Stomach smooth muscle (tissue), 2 donors: ENCODE results near the gene DAB2IP.
A peak's percentile ranks its signal among the peaks of the same experiment; 100 is the strongest.

Source experiments
- H3K27ac ChIP-seq: one replicate; pipeline ENCODE4 v1.7.0; 2013; ENCODE audit warnings: mild to moderate bottlenecking, low read length, inconsistent platforms
- H3K27me3 ChIP-seq, 2 donors: one replicate each; pipeline ENCODE4 v1.7.0; 2013; ENCODE audit warnings: low read length in 2 of 2; ENCODE audit not compliant: insufficient read depth in 2 of 2, control insufficient read depth in 1 of 2
- H3K36me3 ChIP-seq, 2 donors: one replicate each; pipeline ENCODE4 v1.7.0; 2013; ENCODE audit warnings: low read length in 2 of 2; ENCODE audit not compliant: control insufficient read depth in 2 of 2, insufficient read depth in 2 of 2
- H3K4me1 ChIP-seq: one replicate; pipeline ENCODE4 v1.7.0; 2013; ENCODE audit warnings: low read length; ENCODE audit not compliant: control insufficient read depth, insufficient read depth
- H3K4me3 ChIP-seq, 2 donors: one replicate each; pipeline ENCODE4 v1.7.0; 2013; ENCODE audit warnings: low read length in 2 of 2
- H3K9ac ChIP-seq, 2 donors: one replicate each; pipeline ENCODE4 v1.7.0; 2013; ENCODE audit warnings: low read length in 2 of 2, mild to moderate bottlenecking in 1 of 2
- H3K9me3 ChIP-seq, 2 donors: one replicate each; pipeline ENCODE4 v1.7.0; 2013; ENCODE audit warnings: low read length in 2 of 2; ENCODE audit not compliant: control insufficient read depth in 2 of 2
- donor health status: healthy.
- donor health status: Pancreatic carcinoma.

DAB2IP gene

DNA sequence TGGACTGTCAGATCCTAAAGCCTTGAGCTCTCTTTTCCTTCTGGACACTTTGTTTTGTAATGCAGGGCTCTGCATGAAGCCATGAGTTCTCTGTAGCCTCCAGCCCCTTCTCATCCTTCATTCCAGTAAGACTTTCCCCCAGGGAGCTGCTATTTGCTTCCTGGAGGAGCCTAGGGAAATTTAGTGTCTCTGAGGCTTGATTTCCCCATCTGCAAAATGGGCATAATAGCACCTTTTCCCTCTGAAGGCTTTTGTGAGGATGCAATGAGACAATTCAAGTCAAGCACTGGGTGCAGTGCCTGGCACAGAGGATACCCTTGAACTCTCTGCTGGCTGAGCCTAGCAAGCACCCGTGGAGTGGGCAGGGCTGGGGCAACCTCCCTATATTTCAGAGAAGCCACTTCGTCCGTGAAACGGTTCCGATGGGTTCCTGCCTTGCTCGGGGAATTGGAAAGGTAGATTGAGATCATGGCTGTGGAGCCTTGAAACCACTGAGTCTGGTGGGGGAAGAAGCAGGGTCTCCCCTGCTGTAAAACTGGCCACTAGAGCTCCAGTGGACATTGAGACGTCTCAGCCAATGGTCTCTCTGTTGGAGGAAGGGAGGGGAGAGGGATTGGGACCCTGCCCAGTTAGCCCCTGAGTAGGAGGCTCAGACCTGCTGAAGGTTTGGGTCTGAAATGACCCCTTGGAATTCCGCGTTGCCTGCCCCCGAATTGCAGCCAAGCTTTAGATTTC is 14.3 kb upstream of the DAB2IP start:
- Histone ChIP-seq H3K9ac (no peak overlapping the region), H3K9me3 (no peaks in the 10 kb centered on the region), H3K4me1 (peaks cover 53% of the 10 kb centered on the region), H3K4me3 (no peak overlapping the region), H3K36me3 (no peaks in the 10 kb centered on the region), H3K27me3 (no peaks in the 10 kb centered on the region), H3K27ac (peak overlapping the region; percentile 60)

DNA sequence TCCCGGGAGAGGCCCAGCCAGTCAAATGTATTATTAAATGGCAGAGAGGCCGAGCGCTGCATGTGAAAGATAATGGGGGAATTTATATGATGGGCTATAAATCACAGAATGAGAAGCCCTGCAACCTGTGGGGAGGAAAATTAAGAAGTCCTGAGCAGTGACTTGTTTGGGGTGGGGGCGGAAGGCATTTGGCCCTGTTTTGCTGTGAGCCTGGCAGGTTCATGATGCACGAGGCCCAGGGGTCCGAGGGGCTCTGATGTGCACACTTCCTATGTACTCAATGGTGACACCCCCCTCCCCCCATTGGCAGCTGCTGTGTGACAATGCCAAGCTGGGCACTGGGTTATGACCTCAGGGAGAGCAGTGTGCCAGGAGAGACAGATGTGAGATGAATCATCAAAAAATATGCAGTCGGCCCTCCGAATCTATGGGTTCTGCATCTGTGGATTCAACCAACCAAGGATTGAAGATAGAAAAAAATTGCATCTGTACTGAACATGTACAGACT is 13.7 kb upstream of the DAB2IP start:
- H3K36me3 ChIP-seq: no peaks in the 10 kb centered on the region
- no peaks in the 10 kb centered on the region for H3K27me3 ChIP-seq
- H3K9me3 ChIP-seq: no peaks in the 10 kb centered on the region
- no peak overlapping the region for H3K9ac ChIP-seq
- H3K4me1 ChIP-seq: peaks cover 53% of the 10 kb centered on the region
- no peak overlapping the region for H3K27ac ChIP-seq
- H3K4me3 ChIP-seq: no peak overlapping the region

DNA sequence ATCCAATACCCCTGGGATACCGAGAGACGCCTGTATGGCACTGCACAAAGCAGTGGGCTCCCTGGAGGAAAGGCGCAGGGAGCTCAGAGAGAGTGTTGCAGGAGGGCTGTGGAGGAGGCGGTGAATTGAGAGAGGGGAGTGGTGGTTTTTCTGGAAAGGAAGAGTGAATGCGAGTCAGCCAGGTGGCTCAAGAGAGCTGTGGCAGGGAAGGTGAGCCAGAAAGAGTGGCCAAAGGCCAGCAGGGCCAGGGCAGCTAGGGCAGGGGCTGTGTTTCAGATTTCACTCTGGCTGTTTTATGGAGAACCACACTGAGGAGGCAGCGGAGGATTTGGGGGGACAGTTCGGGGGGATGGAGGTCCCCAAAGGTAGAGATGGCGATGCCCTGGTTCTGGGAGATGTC is 13.0 kb upstream of the DAB2IP start:
- H3K4me3 ChIP-seq: no peak overlapping the region
- no peak overlapping the region for H3K27ac ChIP-seq
- H3K4me1 ChIP-seq: peaks cover 52% of the 10 kb centered on the region
- H3K36me3 ChIP-seq: no peaks in the 10 kb centered on the region
- H3K9me3 ChIP-seq: no peaks in the 10 kb centered on the region
- H3K9ac ChIP-seq: no peak overlapping the region
- H3K27me3 ChIP-seq: no peaks in the 10 kb centered on the region

DNA sequence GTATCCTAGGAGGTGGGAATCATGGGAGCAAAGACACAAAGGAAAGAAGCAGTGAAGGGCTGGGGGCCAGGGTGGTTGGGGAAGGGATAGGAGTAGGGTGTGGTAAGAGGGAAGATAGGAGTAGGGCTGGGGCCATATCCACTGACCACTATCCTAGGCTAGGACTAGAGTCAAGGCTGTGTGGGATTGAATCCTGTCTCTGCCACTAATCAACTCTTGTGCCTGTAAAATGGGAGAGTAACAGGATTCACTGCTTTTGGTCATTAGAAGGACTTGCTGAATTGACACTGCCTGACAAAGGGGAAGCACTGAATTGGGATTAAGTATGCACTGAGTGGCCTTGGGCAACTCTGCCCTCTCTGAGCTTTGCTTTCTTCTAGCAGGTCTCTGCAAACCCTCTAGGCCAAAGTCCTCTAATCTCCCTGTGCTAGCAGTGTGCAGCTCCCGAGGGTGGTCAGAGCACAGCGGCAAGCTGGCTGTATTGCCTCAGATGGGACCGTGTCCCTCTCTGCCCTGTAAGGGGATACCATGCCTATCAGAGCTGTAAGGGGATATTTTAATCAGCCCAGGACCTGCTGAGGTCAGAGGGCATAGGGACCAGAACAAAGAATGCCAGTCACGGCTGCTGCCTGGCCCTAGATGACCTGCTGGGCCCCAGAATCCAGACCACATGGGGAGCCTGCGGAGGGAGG is 12.4 kb upstream of the DAB2IP start:
- Histone ChIP-seq H3K9ac (no peak overlapping the region), H3K27me3 (no peaks in the 10 kb centered on the region), H3K27ac (no peak overlapping the region), H3K4me3 (no peak overlapping the region), H3K36me3 (no peaks in the 10 kb centered on the region), H3K4me1 (peaks cover 45% of the 10 kb centered on the region), H3K9me3 (no peaks in the 10 kb centered on the region)

DNA sequence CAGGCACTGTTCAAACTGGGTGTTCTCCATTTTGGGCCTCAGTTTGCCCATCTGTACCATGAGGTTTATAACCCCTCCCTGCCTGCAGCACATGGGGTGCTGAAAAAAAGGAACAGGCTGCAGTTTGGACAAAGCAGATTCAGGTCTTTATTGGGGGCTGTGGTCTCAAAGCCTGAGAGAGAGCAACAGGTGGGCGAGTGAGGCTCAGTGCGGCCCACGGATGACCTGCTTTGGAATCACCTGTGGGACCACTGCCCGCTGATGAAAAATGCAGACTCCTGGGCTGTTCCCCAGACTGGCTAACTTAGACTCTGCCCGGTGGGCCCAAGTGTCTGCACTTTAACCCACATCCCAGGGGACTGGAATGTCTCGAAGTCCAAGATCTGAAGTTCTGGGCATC is 11.8 kb upstream of the DAB2IP start:
- Histone ChIP-seq H3K4me3 (no peak overlapping the region), H3K9ac (no peak overlapping the region), H3K27me3 (no peaks in the 10 kb centered on the region), H3K27ac (no peak overlapping the region), H3K36me3 (no peaks in the 10 kb centered on the region), H3K4me1 (peaks cover 42% of the 10 kb centered on the region), H3K9me3 (no peaks in the 10 kb centered on the region)

DNA sequence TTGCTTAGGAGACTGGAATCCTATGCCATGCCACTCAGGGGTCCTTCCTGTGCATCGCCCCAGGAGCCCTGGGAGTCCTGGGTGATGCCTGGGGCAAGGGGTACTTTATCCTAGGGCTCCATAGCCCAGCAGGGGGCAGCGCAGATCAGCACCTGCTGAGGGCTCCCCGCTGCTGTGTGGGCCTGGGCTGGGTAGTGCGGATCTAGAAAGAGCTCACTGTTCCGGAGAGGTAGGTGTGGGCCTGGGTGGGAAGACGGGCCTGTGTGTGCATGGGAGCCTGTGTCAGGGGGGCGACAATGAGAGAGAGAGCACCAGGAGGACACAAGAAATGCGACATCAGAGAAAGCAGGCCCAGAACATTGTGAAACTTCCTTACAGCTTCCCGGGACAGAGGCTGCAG is 11.4 kb upstream of the DAB2IP start:
- Histone ChIP-seq H3K36me3 (no peaks in the 10 kb centered on the region), H3K9me3 (no peaks in the 10 kb centered on the region), H3K27ac (no peak overlapping the region), H3K9ac (peak overlapping the region; percentile 15 to 29), H3K4me1 (peaks cover 42% of the 10 kb centered on the region), H3K4me3 (no peak overlapping the region), H3K27me3 (no peaks in the 10 kb centered on the region)

DNA sequence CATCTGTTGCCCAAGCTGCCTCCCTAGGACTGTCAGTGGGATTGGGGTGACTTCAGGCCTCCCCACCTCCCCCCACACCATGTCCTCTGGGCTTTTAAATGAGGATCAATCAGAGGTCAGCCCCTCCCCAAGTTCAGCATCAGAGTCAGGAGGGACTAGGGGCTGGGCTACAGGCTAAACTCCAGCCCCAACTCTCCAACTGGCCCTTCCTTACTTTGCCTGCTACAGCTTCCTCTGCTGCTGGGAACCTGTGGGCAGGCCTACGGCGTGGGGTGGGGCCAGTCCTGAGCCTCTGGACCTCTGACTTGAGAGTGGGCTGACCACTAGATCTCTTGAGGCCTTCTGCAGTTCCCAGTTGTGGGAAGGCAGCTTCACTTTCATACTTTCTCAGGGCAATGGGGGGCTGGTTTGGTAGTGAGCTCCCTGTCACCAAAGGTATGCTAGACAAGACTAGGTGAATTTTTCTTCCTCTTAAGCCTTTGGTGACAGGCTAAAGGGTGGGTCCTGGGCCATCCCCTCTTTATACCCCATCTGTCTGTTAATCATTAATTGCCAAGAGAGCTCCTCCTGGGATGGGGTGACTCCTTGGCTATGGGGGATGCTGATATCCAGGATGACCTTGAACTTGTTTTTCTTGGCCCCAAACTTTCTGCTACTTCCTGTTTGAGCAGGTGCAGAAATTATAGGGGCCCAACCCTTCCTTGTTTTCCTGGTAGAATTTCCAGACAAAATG is 10.8 kb upstream of the DAB2IP start:
- Histone ChIP-seq H3K4me3 (no peak overlapping the region), H3K9ac (peak overlapping the region; percentile 15 to 29), H3K27ac (no peak overlapping the region), H3K9me3 (no peaks in the 10 kb centered on the region), H3K36me3 (no peaks in the 10 kb centered on the region), H3K4me1 (peaks cover 42% of the 10 kb centered on the region), H3K27me3 (no peaks in the 10 kb centered on the region)

DNA sequence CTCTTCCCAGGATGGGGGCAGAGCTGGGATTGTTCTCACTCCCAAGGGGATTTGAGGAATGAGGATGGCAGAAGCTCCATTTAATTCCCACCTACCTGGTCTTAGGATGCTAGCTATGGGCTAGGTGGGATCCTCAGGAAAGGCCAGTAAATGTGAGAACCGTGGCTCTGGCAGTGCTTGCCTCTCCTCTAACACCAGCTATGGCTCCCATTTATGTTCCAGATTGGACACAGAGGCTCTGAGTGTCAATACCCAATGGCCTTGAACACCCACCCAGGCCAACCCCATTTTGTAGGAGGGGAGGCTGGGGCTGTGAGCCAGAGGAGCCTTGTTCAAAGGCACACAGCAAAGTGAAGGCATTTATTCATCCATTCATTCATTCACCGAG is 10.2 kb upstream of the DAB2IP start:
- peaks cover 36% of the 10 kb centered on the region for H3K4me1 ChIP-seq
- H3K27ac ChIP-seq: no peak overlapping the region
- no peaks in the 10 kb centered on the region for H3K27me3 ChIP-seq
- H3K9me3 ChIP-seq: no peaks in the 10 kb centered on the region
- no peak overlapping the region for H3K4me3 ChIP-seq
- H3K36me3 ChIP-seq: no peaks in the 10 kb centered on the region
- H3K9ac ChIP-seq: no peak overlapping the region

DNA sequence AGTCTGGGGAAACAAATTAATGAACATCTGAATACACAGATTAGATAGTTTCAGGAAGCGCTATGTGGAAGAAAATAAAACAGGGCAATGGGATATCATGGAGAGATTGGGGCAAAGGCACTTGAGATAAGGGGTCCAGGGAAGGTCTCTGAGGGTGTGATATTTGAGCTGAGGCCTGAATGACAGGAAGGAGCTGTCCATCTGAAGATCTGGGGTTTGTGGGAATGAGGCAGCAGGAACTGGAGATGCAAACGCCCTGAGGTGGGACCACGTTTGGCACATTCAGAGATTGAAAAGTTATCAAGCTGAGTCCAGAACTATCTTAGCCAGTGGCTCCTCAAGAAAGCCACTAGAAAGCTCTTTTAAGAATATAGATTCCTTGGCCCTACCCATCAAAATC is 8.7 kb upstream of the DAB2IP start:
- no peak overlapping the region for H3K9ac ChIP-seq
- no peak overlapping the region for H3K4me3 ChIP-seq
- H3K27me3 ChIP-seq: no peaks in the 10 kb centered on the region
- H3K27ac ChIP-seq: no peak overlapping the region
- peaks cover 24% of the 10 kb centered on the region for H3K4me1 ChIP-seq
- no peaks in the 10 kb centered on the region for H3K36me3 ChIP-seq
- H3K9me3 ChIP-seq: no peaks in the 10 kb centered on the region

DNA sequence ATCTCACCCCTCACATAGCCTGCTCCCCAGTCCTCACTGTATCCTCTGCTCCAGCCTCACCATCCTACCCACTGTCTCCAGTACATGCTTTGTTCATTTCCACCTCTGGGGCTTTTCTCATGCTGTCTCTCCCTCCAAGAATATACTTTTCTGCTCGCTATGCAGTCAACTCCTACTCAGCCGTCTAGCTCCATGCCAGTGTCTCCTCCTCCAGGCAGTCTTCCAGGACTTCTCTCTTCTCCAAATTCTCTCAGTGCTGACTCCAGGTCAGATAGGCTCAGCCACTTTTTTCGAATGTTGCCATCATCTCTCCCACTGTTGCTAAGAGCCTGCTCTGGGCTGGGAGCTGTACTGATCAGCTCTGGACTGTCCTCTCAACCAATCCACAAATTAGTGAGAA is 8.0 kb upstream of the DAB2IP start:
- H3K27ac ChIP-seq: no peak overlapping the region
- H3K4me1 ChIP-seq: peaks cover 20% of the 10 kb centered on the region
- no peak overlapping the region for H3K4me3 ChIP-seq
- H3K27me3 ChIP-seq: no peaks in the 10 kb centered on the region
- H3K36me3 ChIP-seq: no peaks in the 10 kb centered on the region
- no peaks in the 10 kb centered on the region for H3K9me3 ChIP-seq
- H3K9ac ChIP-seq: no peak overlapping the region
